Esophagus muscularis mucosa (tissue), 3 donors: Measurements from ENCODE around the gene CLK4.

ENCODE experiments used
- POLR2A ChIP-seq: fragments of 450-650 bp; IDR thresholded peaks from one replicate; pipeline ENCODE4 v1.6.1; 2017; ENCODE audit warnings: antibody characterized with exemption, moderate library complexity, mild to moderate bottlenecking, low read depth
- POLR2AphosphoS5 ChIP-seq, 2 donors: sonication (generic); formaldehyde crosslinking; IDR thresholded peaks; one replicate each; pipeline ENCODE4 v1.6.1; 2017; ENCODE audit warnings: antibody characterized with exemption in 2 of 2
- TF ChIP-seq, protein P1 (sequence below), 3 experiments: fragments of 200-600 bp in 2 of 3; fragments of 450-650 bp in 1 of 3; sonication (generic) in 2 of 3; IDR thresholded peaks; one replicate each; pipeline ENCODE4 v1.5.1; 2017 to 2019; ENCODE audit warnings: antibody characterized with exemption in 3 of 3, mild to moderate bottlenecking in 2 of 3, moderate library complexity in 1 of 3

DNA sequence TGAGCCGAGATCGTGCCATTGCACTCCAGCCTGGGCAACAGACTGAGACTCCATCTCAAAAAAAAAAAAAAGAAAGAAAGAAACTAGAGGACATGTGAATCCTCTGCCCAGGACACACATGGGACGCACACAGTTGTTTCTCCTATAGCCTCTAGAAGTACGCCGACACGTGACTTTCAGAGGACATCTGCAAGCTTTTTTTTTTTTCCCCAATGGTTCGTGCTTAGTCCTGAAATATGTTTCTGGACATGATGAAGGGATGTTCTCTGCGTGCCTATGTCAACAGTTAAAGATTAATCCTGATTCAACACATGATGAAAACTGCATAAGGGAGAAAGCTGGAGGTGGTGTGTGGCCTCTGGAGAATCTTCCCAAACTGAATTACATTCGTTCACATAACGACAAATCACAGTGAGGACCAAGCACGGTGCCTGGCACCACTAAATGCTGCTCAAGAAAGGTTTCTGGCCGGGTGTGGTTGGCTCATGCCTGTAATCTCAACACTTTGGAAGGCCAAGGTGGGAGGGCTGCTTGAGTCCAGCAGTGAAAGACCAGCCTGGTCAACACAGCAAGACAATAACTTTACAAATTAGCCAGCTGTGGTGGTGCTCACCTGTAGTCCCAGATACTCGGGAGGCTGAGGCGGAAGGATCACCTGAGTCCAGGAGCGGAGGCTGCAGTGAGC, 46.4 kb downstream of the CLK4 start:
- TF ChIP-seq, protein P1, sequence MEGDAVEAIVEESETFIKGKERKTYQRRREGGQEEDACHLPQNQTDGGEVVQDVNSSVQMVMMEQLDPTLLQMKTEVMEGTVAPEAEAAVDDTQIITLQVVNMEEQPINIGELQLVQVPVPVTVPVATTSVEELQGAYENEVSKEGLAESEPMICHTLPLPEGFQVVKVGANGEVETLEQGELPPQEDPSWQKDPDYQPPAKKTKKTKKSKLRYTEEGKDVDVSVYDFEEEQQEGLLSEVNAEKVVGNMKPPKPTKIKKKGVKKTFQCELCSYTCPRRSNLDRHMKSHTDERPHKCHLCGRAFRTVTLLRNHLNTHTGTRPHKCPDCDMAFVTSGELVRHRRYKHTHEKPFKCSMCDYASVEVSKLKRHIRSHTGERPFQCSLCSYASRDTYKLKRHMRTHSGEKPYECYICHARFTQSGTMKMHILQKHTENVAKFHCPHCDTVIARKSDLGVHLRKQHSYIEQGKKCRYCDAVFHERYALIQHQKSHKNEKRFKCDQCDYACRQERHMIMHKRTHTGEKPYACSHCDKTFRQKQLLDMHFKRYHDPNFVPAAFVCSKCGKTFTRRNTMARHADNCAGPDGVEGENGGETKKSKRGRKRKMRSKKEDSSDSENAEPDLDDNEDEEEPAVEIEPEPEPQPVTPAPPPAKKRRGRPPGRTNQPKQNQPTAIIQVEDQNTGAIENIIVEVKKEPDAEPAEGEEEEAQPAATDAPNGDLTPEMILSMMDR (IDR thresholded peaks at IDR 0.05): no peak
- TF ChIP-seq POLR2AphosphoS5 (IDR thresholded peaks at IDR 0.05): no peak
- TF ChIP-seq POLR2A: no peak
